Kidney (tissue), 14 donors: ENCODE measurements around the gene OR51D1. TPM values are rescaled to one million over a fixed set of nuclear protein-coding genes. Genes with fewer than 3 reads are reported as not detected.

ENCODE experiments used
- DNase-seq, 5 donors: peaks; one replicate each; pipeline ENCODE4 v3.0.0-alpha.2; 2013 to 2020
- FAIRE-seq: peaks from 2 replicates; lab custom pipeline; 2012; peaks lifted over from hg19 to GRCh38; lab: Jason Lieb, UNC
- H3K27ac ChIP-seq, 2 donors: one replicate each; pipeline ENCODE4 v1.7.0; 2013; ENCODE audit warnings: low read depth in 2 of 2, low read length in 2 of 2, inconsistent platforms in 1 of 2
- H3K27me3 ChIP-seq: one replicate; pipeline ENCODE4 v1.7.1; 2013; ENCODE audit warnings: low read length, inconsistent platforms; ENCODE audit not compliant: control insufficient read depth, insufficient read depth
- H3K36me3 ChIP-seq, 3 donors: one replicate each; pipeline versions ENCODE4 v1.7.0 to v1.7.1; 2013; ENCODE audit warnings: low read length in 3 of 3, control low read depth in 1 of 3, inconsistent platforms in 1 of 3; ENCODE audit not compliant: insufficient read depth in 3 of 3, control insufficient read depth in 2 of 3
- H3K4me1 ChIP-seq, 3 donors: one replicate each; pipeline versions ENCODE4 v1.7.0 to v1.7.1; 2013; ENCODE audit warnings: low read length in 3 of 3, inconsistent platforms in 1 of 3, low read depth in 1 of 3; ENCODE audit not compliant: control insufficient read depth in 2 of 3, insufficient read depth in 2 of 3
- H3K4me3 ChIP-seq, 3 donors: one replicate each; pipeline versions ENCODE4 v1.7.0 to v1.8.1; 2013; ENCODE audit warnings: low read length in 3 of 3, control low read depth in 1 of 3, inconsistent platforms in 1 of 3
- H3K9ac ChIP-seq, 3 donors: one replicate each; pipeline versions ENCODE4 v1.7.0 to v1.7.1; 2013; ENCODE audit warnings: low read length in 3 of 3, control low read depth in 1 of 3, inconsistent platforms in 1 of 3
- H3K9me3 ChIP-seq, 3 donors: one replicate each; pipeline versions ENCODE4 v1.7.0 to v1.7.1; 2013; ENCODE audit warnings: low read length in 3 of 3, control low read depth in 1 of 3, inconsistent platforms in 1 of 3; ENCODE audit not compliant: control insufficient read depth in 2 of 3, insufficient read depth in 1 of 3
- CTCF ChIP-seq: IDR thresholded peaks from 3 replicates; pipeline ENCODE4 v1.5.1; 2012; ENCODE audit warnings: mild to moderate bottlenecking, moderate library complexity, borderline replicate concordance; ENCODE audit not compliant: insufficient read depth; ENCODE audit errors: extremely low read depth
- intact Hi-C: fragments of 100-400 bp; cut with DNase I; formaldehyde crosslinking; loops from one replicate; pipeline ENCODE4 v1.11.1; 2022
- polyA plus RNA-seq: library from polyadenylated mRNA; stranded (reverse); fragments of 350-450 nt; fragmentation: Illumina TruSeq; extraction: RNeasy Lipid Tissue Mini Kit (QIAGEN cat#74804); gene quantifications from one replicate; pipeline ENCODE4 v1.2.3, GENCODE V29; 2014; ENCODE audit warnings: low read depth, low replicate concordance; ENCODE audit not compliant: insufficient read depth
- total RNA-seq: library from RNA; stranded (reverse); fragmentation: NEBNext Ultra II Directional; extraction: Animal tissue kit (Norgen Biotek cat#: 25700); gene quantifications from one replicate; pipeline ENCODE4 v1.2.1, GENCODE V29; 2021
- donor health status: control.
- donor health status: control.
- donor health status: control.
- donor health status: control.
- donor health status: control.
- donor health status: DM: yes; HTN: yes; CAD: no.
- donor health status: Normal renal cell carcinoma (clear cell type).

The OR51D1 gene
- total and polyA plus RNA-seq, 2 donors from 2014 or later, result not detected

GRCh38 chr11:4682623-4683419 is 45.5 kb downstream of the OR51D1 start:
- H3K36me3 ChIP-seq, result no peaks in the 10 kb centered on the region
- DNase-seq (peak in 4 of 5 donors; percentile 52 to 71 (median 56)), FAIRE-seq (no peak)
- intact Hi-C loops, result no loop called here
- peaks cover 0 to 4% (median 0%) of the 10 kb centered on the region in 3 donors for H3K4me1 ChIP-seq
- no peak for TF ChIP-seq CTCF
- H3K27ac ChIP-seq, result no peak overlapping the region
- no peak overlapping the region for H3K9ac ChIP-seq
- H3K27me3 ChIP-seq, result no peaks in the 10 kb centered on the region
- no peak overlapping the region for H3K4me3 ChIP-seq
- no peaks in the 10 kb centered on the region for H3K9me3 ChIP-seq

GRCh38 chr11:4684631-4685285 is 47.5 kb downstream of the OR51D1 start:
- Histone ChIP-seq H3K9me3 (no peaks in the 10 kb centered on the region), H3K27me3 (no peaks in the 10 kb centered on the region), H3K9ac (no peak overlapping the region), H3K4me3 (no peak overlapping the region), H3K4me1 (peaks cover 0 to 4% (median 0%) of the 10 kb centered on the region in 3 donors), H3K36me3 (no peaks in the 10 kb centered on the region), H3K27ac (no peak overlapping the region)
- FAIRE-seq (no peak), DNase-seq (no peak)
- no peak for TF ChIP-seq CTCF
- intact Hi-C loops, result no loop called here

Other genes with a start within 250 kb of the OR51D1 start
- gene TRIM21, start 243.8 kb upstream of the OR51D1 start, total RNA-seq, result 23.5 TPM
- gene TRIM21, start 243.8 kb upstream of the OR51D1 start, polyA plus RNA-seq, result 23.1 TPM
- not detected for gene OR52K2, start 188.2 kb upstream of the OR51D1 start, total RNA-seq
- not detected for gene OR52K2, start 188.2 kb upstream of the OR51D1 start, polyA plus RNA-seq
- not detected for gene OR52K1, start 154.8 kb upstream of the OR51D1 start, total RNA-seq
- gene OR52K1, start 154.8 kb upstream of the OR51D1 start, polyA plus RNA-seq, result not detected
- not detected for gene OR52M1, start 92.3 kb upstream of the OR51D1 start, total RNA-seq
- not detected for gene OR52M1, start 92.3 kb upstream of the OR51D1 start, polyA plus RNA-seq
- not detected for gene OR52I2, start 55.7 kb upstream of the OR51D1 start, total RNA-seq
- not detected for gene OR52I2, start 55.7 kb upstream of the OR51D1 start, polyA plus RNA-seq
- not detected for gene OR52I1, start 43.4 kb upstream of the OR51D1 start, total RNA-seq
- not detected for gene OR52I1, start 43.4 kb upstream of the OR51D1 start, polyA plus RNA-seq
- gene TRIM68, start 29.2 kb upstream of the OR51D1 start, total RNA-seq, result 18.3 TPM
- 11.3 TPM for gene TRIM68, start 29.2 kb upstream of the OR51D1 start, polyA plus RNA-seq
- 1.4 TPM for gene OR51E1, start 6.5 kb downstream of the OR51D1 start, total RNA-seq
- 1.7 TPM for gene OR51E1, start 6.5 kb downstream of the OR51D1 start, polyA plus RNA-seq
- 1.2 TPM for gene OR51E2, start 60.4 kb downstream of the OR51D1 start, total RNA-seq
- 0.95 TPM for gene OR51E2, start 60.4 kb downstream of the OR51D1 start, polyA plus RNA-seq
- gene MMP26, start 67.3 kb downstream of the OR51D1 start, total RNA-seq, result not detected
- not detected for gene MMP26, start 67.3 kb downstream of the OR51D1 start, polyA plus RNA-seq
- gene OR51F1, start 132.5 kb downstream of the OR51D1 start, total RNA-seq, result not detected
- gene OR51F1, start 132.5 kb downstream of the OR51D1 start, polyA plus RNA-seq, result not detected
- gene OR52R1, start 166.9 kb downstream of the OR51D1 start, total RNA-seq, result not detected
- gene OR52R1, start 166.9 kb downstream of the OR51D1 start, polyA plus RNA-seq, result not detected
- not detected for gene OR51F2, start 183.8 kb downstream of the OR51D1 start, total RNA-seq
- not detected for gene OR51F2, start 183.8 kb downstream of the OR51D1 start, polyA plus RNA-seq
- gene OR51S1, start 211.7 kb downstream of the OR51D1 start, total RNA-seq, result not detected
- not detected for gene OR51S1, start 211.7 kb downstream of the OR51D1 start, polyA plus RNA-seq
- not detected for gene OR51T1, start 244.4 kb downstream of the OR51D1 start, total RNA-seq
- not detected for gene OR51T1, start 244.4 kb downstream of the OR51D1 start, polyA plus RNA-seq